Effector CD8-positive, alpha-beta T cell (primary cell): ENCODE data around the gene MYBL2.

Source experiments
- DNase-seq: peaks from one replicate; lab custom pipeline; 2025; lab: John Stamatoyannopoulos, UW

Gene MYBL2

GRCh38 chr20:43681991-43682410 is 15.1 kb downstream of the MYBL2 start:
- no peak for DNase-seq

- no peak for DNase-seq
These were observed 15.5 kb downstream of the MYBL2 start for GRCh38 chr20:43682446-43682845.

- no peak for DNase-seq
These were observed 19.9 kb downstream of the MYBL2 start for GRCh38 chr20:43686820-43687219.

GRCh38 chr20:43689165-43689564 is 22.3 kb downstream of the MYBL2 start:
- no peak for DNase-seq

- no peak for DNase-seq
These were observed 24.2 kb downstream of the MYBL2 start for GRCh38 chr20:43690943-43691598.

- DNase-seq = peak; percentile 14
These were observed 25.1 kb downstream of the MYBL2 start for GRCh38 chr20:43691928-43692524.

- DNase-seq = no peak
These were observed 27.8 kb downstream of the MYBL2 start for GRCh38 chr20:43694763-43695162.

- DNase-seq = no peak
These were observed 28.7 kb downstream of the MYBL2 start for GRCh38 chr20:43695571-43695970.

- DNase-seq = no peak
These were observed 33.1 kb downstream of the MYBL2 start for GRCh38 chr20:43699941-43700565.

GRCh38 chr20:43700627-43701026 is 33.7 kb downstream of the MYBL2 start:
- no peak for DNase-seq

- no peak for DNase-seq
These were observed 35.6 kb downstream of the MYBL2 start for GRCh38 chr20:43702502-43702901.

GRCh38 chr20:43710370-43711044 is 43.6 kb downstream of the MYBL2 start:
- no peak for DNase-seq

GRCh38 chr20:43711098-43711654 is 44.3 kb downstream of the MYBL2 start:
- DNase-seq = no peak

GRCh38 chr20:43715044-43715443 is 48.1 kb downstream of the MYBL2 start:
- DNase-seq = no peak

GRCh38 chr20:43715511-43715910 is 48.6 kb downstream of the MYBL2 start:
- no peak for DNase-seq

- DNase-seq = no peak
These were observed 49.2 kb downstream of the MYBL2 start for GRCh38 chr20:43716123-43716522.

GRCh38 chr20:43716757-43717615 is 50.1 kb downstream of the MYBL2 start:
- no peak for DNase-seq

- no peak for DNase-seq
These were observed 50.7 kb downstream of the MYBL2 start for GRCh38 chr20:43717616-43717995.

- no peak for DNase-seq
These were observed 53.1 kb downstream of the MYBL2 start for GRCh38 chr20:43720007-43720406.

GRCh38 chr20:43721097-43721428 is 54.1 kb downstream of the MYBL2 start:
- DNase-seq = no peak

- DNase-seq = no peak
These were observed 54.7 kb downstream of the MYBL2 start for GRCh38 chr20:43721429-43722152.
